Retinal pigment epithelial cell (primary cell): ENCODE measurements around the gene MED1.
"Not testable (repeated sequence)": the region's sequence is repeated elsewhere in the genome, so short reads cannot be mapped to it uniquely, and the experiment has no call there.

Experiments
- DNase-seq: peaks from one replicate; pipeline ENCODE4 v3.0.0-alpha.2; 2010; ENCODE audit warnings: low read depth
- H3K4me3 ChIP-seq: 2 replicates; pipeline ENCODE4 v1.5.1; 2011; ENCODE audit warnings: mild to moderate bottlenecking, low read length, control low read depth, moderate library complexity
- CTCF ChIP-seq: conservative IDR thresholded peaks from 2 replicates; pipeline ENCODE4 v1.5.1; 2011; ENCODE audit warnings: low read depth, low read length, control low read depth, inconsistent platforms

MED1 gene

GRCh38 chr17:39450051-39450450 lies 1.0 kb downstream of the MED1 start:
- no peak for TF ChIP-seq CTCF
- peak overlapping the region; percentile 73 for H3K4me3 ChIP-seq
- no peak for DNase-seq

- no peak for TF ChIP-seq CTCF
- DNase-seq, result no peak
- H3K4me3 ChIP-seq, result no peak overlapping the region
Measured at GRCh38 chr17:39447561-39447960, 3.5 kb downstream of the MED1 start.

GRCh38 chr17:39443326-39443725 lies 7.7 kb downstream of the MED1 start:
- no peak overlapping the region for H3K4me3 ChIP-seq
- no peak for DNase-seq
- no peak for TF ChIP-seq CTCF

GRCh38 chr17:39439868-39440267 lies 11.2 kb downstream of the MED1 start:
- DNase-seq, H3K4me3 ChIP-seq: not testable (repeated sequence)

GRCh38 chr17:39429600-39429999 lies 21.5 kb downstream of the MED1 start:
- no peak overlapping the region for H3K4me3 ChIP-seq

GRCh38 chr17:39416141-39416540 lies 34.9 kb downstream of the MED1 start:
- DNase-seq, result no peak
- TF ChIP-seq CTCF, result no peak
- H3K4me3 ChIP-seq, result no peak overlapping the region

More at GRCh38 chr17:39429600-39429999, 21.5 kb downstream of the MED1 start:
- DNase-seq, result no peak
- no peak for TF ChIP-seq CTCF

- H3K4me3 ChIP-seq, result no peak overlapping the region
- no peak for DNase-seq
- TF ChIP-seq CTCF, result no peak
Measured at GRCh38 chr17:39410279-39410678, 40.8 kb downstream of the MED1 start.

- no peak overlapping the region for H3K4me3 ChIP-seq
- no peak for DNase-seq
- TF ChIP-seq CTCF, result no peak
Measured at GRCh38 chr17:39408360-39408759, 42.7 kb downstream of the MED1 start.
